ENCODE measurements around the gene IL2RG.
A peak's percentile ranks its signal among the peaks of the same experiment; 100 is the strongest.

IL2RG gene

DNA sequence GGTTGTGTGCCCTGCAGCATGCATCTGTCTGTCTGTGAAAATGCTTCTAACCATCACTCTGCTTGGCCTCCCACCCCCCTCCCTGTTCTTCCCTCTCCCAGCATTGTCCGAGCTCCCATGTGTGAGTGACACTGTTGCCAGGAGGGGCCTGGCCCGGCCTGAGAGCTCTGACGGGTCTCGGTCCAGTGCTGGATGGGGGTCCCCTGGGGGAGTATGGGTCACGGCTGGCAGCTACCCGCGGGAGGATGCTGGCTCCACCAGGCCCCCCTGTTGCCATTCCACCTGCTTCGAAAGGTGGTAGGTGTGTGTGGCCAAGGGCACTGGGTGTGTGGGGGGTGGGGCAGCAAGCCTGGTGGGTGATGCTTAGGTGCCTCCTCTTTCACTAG is 36.9 kb upstream of the IL2RG start:
- DNase-seq (ENCODE audit: low read depth) = no peak
- TF ChIP-seq, protein P1, sequence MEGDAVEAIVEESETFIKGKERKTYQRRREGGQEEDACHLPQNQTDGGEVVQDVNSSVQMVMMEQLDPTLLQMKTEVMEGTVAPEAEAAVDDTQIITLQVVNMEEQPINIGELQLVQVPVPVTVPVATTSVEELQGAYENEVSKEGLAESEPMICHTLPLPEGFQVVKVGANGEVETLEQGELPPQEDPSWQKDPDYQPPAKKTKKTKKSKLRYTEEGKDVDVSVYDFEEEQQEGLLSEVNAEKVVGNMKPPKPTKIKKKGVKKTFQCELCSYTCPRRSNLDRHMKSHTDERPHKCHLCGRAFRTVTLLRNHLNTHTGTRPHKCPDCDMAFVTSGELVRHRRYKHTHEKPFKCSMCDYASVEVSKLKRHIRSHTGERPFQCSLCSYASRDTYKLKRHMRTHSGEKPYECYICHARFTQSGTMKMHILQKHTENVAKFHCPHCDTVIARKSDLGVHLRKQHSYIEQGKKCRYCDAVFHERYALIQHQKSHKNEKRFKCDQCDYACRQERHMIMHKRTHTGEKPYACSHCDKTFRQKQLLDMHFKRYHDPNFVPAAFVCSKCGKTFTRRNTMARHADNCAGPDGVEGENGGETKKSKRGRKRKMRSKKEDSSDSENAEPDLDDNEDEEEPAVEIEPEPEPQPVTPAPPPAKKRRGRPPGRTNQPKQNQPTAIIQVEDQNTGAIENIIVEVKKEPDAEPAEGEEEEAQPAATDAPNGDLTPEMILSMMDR (IDR thresholded peaks at IDR 0.05; ENCODE audit: low read depth, low read length, missing control alignments) = no peak
- no peak overlapping the region for H3K4me3 ChIP-seq (ENCODE audit: low read depth, low read length)

- TF ChIP-seq, protein P1 (IDR thresholded peaks at IDR 0.05; ENCODE audit: low read depth, low read length, missing control alignments) = peak; percentile 17
- H3K4me3 ChIP-seq (ENCODE audit: low read depth, low read length) = no peak overlapping the region
- no peak for DNase-seq (ENCODE audit: low read depth)
These were observed 36.3 kb upstream of the IL2RG start for GRCh38 chrX:71147496-71148277.

DNA sequence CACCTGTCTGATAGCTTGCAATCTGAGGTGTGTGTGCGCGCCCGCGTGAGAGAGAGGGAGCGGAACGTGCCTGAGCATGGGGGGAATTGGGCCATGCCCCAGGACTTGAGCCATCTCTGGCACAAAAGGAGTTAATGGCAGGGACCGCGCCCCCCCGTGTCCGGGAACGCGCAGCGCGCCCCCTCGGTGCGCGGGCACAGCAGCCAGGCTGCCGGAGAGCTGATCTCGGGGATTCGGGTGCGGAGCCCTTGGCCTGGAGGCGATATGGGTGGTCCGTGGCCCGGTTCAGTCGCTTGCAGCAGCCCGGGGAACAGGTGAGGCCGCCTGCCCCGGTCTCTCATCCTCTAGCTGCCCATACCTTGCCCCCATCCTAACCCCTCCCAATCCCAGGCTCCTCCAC is 33.3 kb upstream of the IL2RG start, which contains the start of gene NLGN3:
Gene NLGN3 (plus strand): TSS at position 191 of the 400 bp plus-strand sequence. CDS start 2,909 bp downstream, outside the sequence.
- TF ChIP-seq, protein P1 (IDR thresholded peaks at IDR 0.05; ENCODE audit: low read depth, low read length, missing control alignments) = no peak
- no peak within 1 kb of the TSS for H3K4me3 ChIP-seq (ENCODE audit: low read depth, low read length)
- DNase-seq (ENCODE audit: low read depth) = no peak

- DNase-seq (ENCODE audit: low read depth) = no peak
- TF ChIP-seq, protein P1 (IDR thresholded peaks at IDR 0.05; ENCODE audit: low read depth, low read length, missing control alignments) = no peak
These were observed 32.1 kb upstream of the IL2RG start for GRCh38 chrX:71143508-71143907.

GRCh38 chrX:71140440-71140839 is 29.1 kb upstream of the IL2RG start:
- H3K4me3 ChIP-seq (ENCODE audit: low read depth, low read length) = no peak overlapping the region
- TF ChIP-seq, protein P1 (IDR thresholded peaks at IDR 0.05; ENCODE audit: low read depth, low read length, missing control alignments) = no peak
- DNase-seq (ENCODE audit: low read depth) = no peak

More at GRCh38 chrX:71143508-71143907, 32.1 kb upstream of the IL2RG start:
- H3K4me3 ChIP-seq (ENCODE audit: low read depth, low read length) = no peak overlapping the region

GRCh38 chrX:71131510-71131909 is 20.1 kb upstream of the IL2RG start:
- no peak overlapping the region for H3K4me3 ChIP-seq (ENCODE audit: low read depth, low read length)
- no peak for DNase-seq (ENCODE audit: low read depth)
- TF ChIP-seq, protein P1 (IDR thresholded peaks at IDR 0.05; ENCODE audit: low read depth, low read length, missing control alignments) = no peak
